GM06990 (cell line): ENCODE results near the gene RNF31.

Source experiments
- DNase-seq: peaks from one replicate; pipeline ENCODE4 v3.0.0-alpha.2; 2011; ENCODE audit not compliant: insufficient read length; ENCODE audit errors: extremely low read depth
- H3K27me3 ChIP-seq: replicated peaks from 2 replicates; pipeline ENCODE4 v1.6.0; 2011; ENCODE audit warnings: low read length; ENCODE audit not compliant: control insufficient read depth, insufficient read depth
- H3K36me3 ChIP-seq: 2 replicates; pipeline ENCODE4 v1.5.1; 2011; ENCODE audit warnings: low read length; ENCODE audit not compliant: control insufficient read depth, insufficient read depth
- H3K4me3 ChIP-seq: replicated peaks from 2 replicates; pipeline ENCODE4 v1.5.1; 2011; ENCODE audit warnings: low read depth, mild to moderate bottlenecking, control low read depth, low read length
- TF ChIP-seq, protein P1 (sequence below): IDR thresholded peaks from 2 replicates; pipeline ENCODE4 v1.5.1; 2011; ENCODE audit warnings: low read length, control low read depth, mild to moderate bottlenecking, inconsistent platforms; ENCODE audit not compliant: insufficient read depth, poor library complexity, severe bottlenecking

The RNF31 gene

GRCh38 chr14:24157331-24157730, 10.0 kb downstream of the RNF31 start:
- DNase-seq = no peak
- H3K4me3 ChIP-seq = no peak overlapping the region
- H3K27me3 ChIP-seq = no peaks in the 10 kb centered on the region
- H3K36me3 ChIP-seq = peaks cover 35% of the 10 kb centered on the region
- TF ChIP-seq, protein P1, sequence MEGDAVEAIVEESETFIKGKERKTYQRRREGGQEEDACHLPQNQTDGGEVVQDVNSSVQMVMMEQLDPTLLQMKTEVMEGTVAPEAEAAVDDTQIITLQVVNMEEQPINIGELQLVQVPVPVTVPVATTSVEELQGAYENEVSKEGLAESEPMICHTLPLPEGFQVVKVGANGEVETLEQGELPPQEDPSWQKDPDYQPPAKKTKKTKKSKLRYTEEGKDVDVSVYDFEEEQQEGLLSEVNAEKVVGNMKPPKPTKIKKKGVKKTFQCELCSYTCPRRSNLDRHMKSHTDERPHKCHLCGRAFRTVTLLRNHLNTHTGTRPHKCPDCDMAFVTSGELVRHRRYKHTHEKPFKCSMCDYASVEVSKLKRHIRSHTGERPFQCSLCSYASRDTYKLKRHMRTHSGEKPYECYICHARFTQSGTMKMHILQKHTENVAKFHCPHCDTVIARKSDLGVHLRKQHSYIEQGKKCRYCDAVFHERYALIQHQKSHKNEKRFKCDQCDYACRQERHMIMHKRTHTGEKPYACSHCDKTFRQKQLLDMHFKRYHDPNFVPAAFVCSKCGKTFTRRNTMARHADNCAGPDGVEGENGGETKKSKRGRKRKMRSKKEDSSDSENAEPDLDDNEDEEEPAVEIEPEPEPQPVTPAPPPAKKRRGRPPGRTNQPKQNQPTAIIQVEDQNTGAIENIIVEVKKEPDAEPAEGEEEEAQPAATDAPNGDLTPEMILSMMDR = no peak

- DNase-seq = no peak
- TF ChIP-seq, protein P1 = no peak
- H3K36me3 ChIP-seq = peaks cover 53% of the 10 kb centered on the region
Measured at GRCh38 chr14:24159777-24160498, 12.6 kb downstream of the RNF31 start.

GRCh38 chr14:24160499-24160849, 13.2 kb downstream of the RNF31 start:
- peaks cover 53% of the 10 kb centered on the region for H3K36me3 ChIP-seq
- H3K4me3 ChIP-seq = no peak overlapping the region
- TF ChIP-seq, protein P1 = no peak
- DNase-seq = no peak
- H3K27me3 ChIP-seq = no peaks in the 10 kb centered on the region

More at GRCh38 chr14:24159777-24160498, 12.6 kb downstream of the RNF31 start:
- H3K27me3 ChIP-seq = no peaks in the 10 kb centered on the region
- no peak overlapping the region for H3K4me3 ChIP-seq

DNA sequence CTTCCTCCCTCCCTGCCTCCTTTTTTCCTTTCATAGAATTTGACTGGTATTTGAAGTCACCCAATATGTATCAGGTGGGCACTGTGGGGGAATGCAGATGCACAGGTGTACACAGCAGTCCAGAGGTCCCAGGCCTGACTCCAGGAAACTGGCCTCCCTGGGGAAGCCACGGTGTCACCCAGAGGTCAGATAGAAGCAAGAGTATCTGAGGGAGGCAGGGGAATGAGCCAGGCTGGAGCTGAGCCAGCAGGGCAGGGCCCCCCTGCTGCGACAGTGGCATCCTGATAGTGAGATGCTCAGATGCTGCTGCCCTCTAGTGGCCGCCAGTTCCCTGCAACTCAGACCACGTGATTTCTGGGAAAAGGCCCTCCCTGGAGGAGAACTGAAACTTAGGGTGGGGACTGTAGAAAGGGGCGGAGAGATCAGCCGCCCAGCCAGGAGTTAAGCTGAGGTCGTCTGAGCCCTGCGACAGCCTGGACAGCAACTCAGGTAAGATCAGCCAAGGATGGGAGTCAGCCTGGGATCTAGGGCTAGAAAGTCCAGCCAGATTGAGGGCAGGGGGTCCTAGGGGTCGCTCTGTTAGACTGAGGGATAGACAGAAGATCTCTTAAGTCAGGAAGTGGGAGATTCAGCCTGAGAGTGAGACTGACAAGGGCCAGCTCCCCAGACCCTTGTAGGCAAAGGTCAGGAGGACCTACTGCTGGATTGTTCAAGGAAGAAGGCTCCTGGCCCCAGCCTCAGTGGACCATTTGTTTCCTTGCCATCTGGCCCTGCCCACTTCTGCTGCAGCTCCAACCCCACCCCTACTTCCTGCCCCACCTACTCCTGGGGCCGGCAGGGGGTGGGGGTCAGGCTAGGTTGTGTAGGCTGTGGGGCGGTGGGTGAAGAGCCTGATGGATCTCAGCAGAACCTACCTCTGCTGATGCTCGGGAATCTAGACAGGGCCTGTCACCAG, 13.8 kb downstream of the RNF31 start, which contains the start of gene IRF9:
Gene IRF9 (plus strand): TSS at position 416 of the 955 bp plus-strand sequence. CDS start 880 bp downstream, outside the sequence.
- Histone ChIP-seq H3K27me3 (no peaks in the 10 kb centered on the region), H3K36me3 (peaks cover 56% of the 10 kb centered on the region), H3K4me3 (peak within 1 kb of the TSS; percentile 96)
- peak; percentile 90 for DNase-seq
- TF ChIP-seq, protein P1 = peak; percentile 88

- Histone ChIP-seq H3K36me3 (peaks cover 56% of the 10 kb centered on the region), H3K27me3 (no peaks in the 10 kb centered on the region), H3K4me3 (peak overlapping the region; percentile 96)
- TF ChIP-seq, protein P1 = no peak
- DNase-seq = no peak
Measured at GRCh38 chr14:24162093-24162492, 14.8 kb downstream of the RNF31 start.
